Hematopoietic multipotent progenitor cell (in vitro differentiated cells): ENCODE data around the gene BMP15. TPM values are rescaled to one million over a fixed set of nuclear protein-coding genes. Genes with fewer than 3 reads are reported as not detected.

ENCODE experiments used
- total RNA-seq: library from RNA; depleted of rRNA; stranded (reverse); fragments of >200 nt; gene quantifications from one replicate; pipeline ENCODE4 v1.2.3, GENCODE V29; 2012

The BMP15 gene
- total RNA-seq, 1 donor = not detected

Other genes with a start within 250 kb of the BMP15 start
- 2.4 TPM for gene SHROOM4, start 96.5 kb upstream of the BMP15 start, total RNA-seq